ENCODE results near the gene DCUN1D4. TPM values are rescaled to one million over a fixed set of nuclear protein-coding genes. Genes with fewer than 3 reads are reported as not detected.

The DCUN1D4 gene
- total RNA-seq, 1 donor = 60.4 TPM

DNA sequence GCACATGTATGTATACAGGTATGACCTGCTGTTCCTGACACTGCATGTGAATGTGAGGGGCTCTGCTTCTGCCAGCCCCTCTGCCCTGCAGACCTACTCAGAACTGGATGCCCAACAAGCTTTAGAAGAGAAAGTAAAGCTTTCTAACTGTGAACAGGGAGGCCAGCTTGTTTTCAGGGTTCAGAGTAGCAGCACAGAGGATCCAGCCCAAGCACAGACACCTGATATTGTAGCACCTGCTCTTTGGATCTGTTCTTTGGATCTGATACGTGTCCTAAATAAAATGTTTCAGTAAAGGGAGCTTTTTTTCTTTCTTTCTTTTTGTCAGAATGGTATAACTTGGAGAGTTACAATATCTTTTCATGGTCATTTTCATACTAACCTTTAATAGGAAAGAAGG is 19.2 kb downstream of the DCUN1D4 start:
- Histone ChIP-seq H3K79me2 (ENCODE audit: insufficient read depth, low read length) (peaks cover 57% of the 10 kb centered on the region), H4K20me1 (ENCODE audit: insufficient read depth, low read length) (peaks cover 10% of the 10 kb centered on the region)
- TF ChIP-seq, protein P1, sequence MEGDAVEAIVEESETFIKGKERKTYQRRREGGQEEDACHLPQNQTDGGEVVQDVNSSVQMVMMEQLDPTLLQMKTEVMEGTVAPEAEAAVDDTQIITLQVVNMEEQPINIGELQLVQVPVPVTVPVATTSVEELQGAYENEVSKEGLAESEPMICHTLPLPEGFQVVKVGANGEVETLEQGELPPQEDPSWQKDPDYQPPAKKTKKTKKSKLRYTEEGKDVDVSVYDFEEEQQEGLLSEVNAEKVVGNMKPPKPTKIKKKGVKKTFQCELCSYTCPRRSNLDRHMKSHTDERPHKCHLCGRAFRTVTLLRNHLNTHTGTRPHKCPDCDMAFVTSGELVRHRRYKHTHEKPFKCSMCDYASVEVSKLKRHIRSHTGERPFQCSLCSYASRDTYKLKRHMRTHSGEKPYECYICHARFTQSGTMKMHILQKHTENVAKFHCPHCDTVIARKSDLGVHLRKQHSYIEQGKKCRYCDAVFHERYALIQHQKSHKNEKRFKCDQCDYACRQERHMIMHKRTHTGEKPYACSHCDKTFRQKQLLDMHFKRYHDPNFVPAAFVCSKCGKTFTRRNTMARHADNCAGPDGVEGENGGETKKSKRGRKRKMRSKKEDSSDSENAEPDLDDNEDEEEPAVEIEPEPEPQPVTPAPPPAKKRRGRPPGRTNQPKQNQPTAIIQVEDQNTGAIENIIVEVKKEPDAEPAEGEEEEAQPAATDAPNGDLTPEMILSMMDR (IDR thresholded peaks at IDR 0.05; ENCODE audit: extremely low read depth, low read depth, low read length) = no peak

DNA sequence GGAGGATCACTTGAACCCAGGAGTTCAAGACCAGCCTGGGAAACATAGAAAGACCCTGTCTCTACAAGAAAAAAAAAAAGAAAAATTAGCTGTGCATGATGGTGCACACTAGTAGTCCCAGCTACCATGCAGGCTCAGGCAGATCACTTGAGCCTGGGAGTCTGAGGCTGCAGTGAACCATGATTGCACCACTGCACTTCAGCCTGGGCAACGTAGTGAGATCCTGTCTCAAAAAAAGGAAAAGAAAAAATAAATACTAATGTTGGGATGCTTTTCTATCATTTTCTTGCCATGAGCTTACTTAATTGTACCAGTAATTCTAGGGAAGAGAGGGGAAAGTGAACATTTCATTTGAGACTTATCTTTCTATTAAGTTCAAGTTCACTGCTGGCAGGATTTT is 19.8 kb downstream of the DCUN1D4 start:
- no peak overlapping the region for H2AFZ ChIP-seq (ENCODE audit: low read length)
- DNase-seq (ENCODE audit: insufficient read length, low spot score, missing footprints) = no peak
- no peaks in the 10 kb centered on the region for H3K4me1 ChIP-seq (ENCODE audit: insufficient read depth, low read length)
- no peak overlapping the region for H3K4me2 ChIP-seq (ENCODE audit: insufficient read depth, low read length)
- TF ChIP-seq, protein P1 (IDR thresholded peaks at IDR 0.05; ENCODE audit: extremely low read depth, low read depth, low read length) = no peak
- H3K36me3 ChIP-seq (ENCODE audit: insufficient read depth, low read length) = peaks cover 34% of the 10 kb centered on the region
- no peaks in the 10 kb centered on the region for H3K27me3 ChIP-seq (ENCODE audit: insufficient read depth, low read length)
- no peak overlapping the region for H3K4me3 ChIP-seq (ENCODE audit: insufficient read depth, low read length)
- peaks cover 10% of the 10 kb centered on the region for H4K20me1 ChIP-seq (ENCODE audit: insufficient read depth, low read length)
- no peak overlapping the region for H3K27ac ChIP-seq (ENCODE audit: low read depth, low read length)
- peaks cover 51% of the 10 kb centered on the region for H3K79me2 ChIP-seq (ENCODE audit: insufficient read depth, low read length)
- H3K9me3 ChIP-seq (ENCODE audit: low read depth, low read length) = no peaks in the 10 kb centered on the region

More for the DNA sequence above, 19.2 kb downstream of the DCUN1D4 start:
- H3K4me2 ChIP-seq (ENCODE audit: insufficient read depth, low read length) = no peak overlapping the region
- H3K9me3 ChIP-seq (ENCODE audit: low read depth, low read length) = no peaks in the 10 kb centered on the region
- H3K4me3 ChIP-seq (ENCODE audit: insufficient read depth, low read length) = no peak overlapping the region
- no peaks in the 10 kb centered on the region for H3K27me3 ChIP-seq (ENCODE audit: insufficient read depth, low read length)
- H3K27ac ChIP-seq (ENCODE audit: low read depth, low read length) = no peak overlapping the region
- H3K36me3 ChIP-seq (ENCODE audit: insufficient read depth, low read length) = peaks cover 28% of the 10 kb centered on the region
- no peaks in the 10 kb centered on the region for H3K4me1 ChIP-seq (ENCODE audit: insufficient read depth, low read length)
- DNase-seq (ENCODE audit: insufficient read length, low spot score, missing footprints) = no peak
- H2AFZ ChIP-seq (ENCODE audit: low read length) = no peak overlapping the region

DNA sequence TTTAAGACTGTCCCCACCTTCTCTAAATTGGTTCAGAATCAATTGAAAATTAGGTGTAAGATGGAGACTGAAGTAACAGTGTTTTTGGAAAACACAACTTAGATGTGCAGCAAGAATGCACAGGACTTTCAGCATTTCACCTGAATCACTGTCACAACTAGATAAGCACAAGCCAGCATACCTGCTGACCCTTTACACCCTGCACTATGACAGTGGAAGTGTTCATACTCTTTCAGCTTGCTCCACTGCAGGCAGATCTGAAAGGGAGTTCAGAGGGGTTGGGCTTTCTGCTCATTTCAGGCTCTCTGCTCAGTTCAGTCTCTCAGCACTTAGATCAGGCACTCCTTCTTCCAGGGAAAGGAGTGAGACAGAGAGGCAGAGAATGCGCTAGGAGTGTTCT is 22.8 kb downstream of the DCUN1D4 start:
- H4K20me1 ChIP-seq (ENCODE audit: insufficient read depth, low read length) = peaks cover 3% of the 10 kb centered on the region
- TF ChIP-seq, protein P1 (IDR thresholded peaks at IDR 0.05; ENCODE audit: extremely low read depth, low read depth, low read length) = no peak
- no peak overlapping the region for H3K27ac ChIP-seq (ENCODE audit: low read depth, low read length)
- H3K9me3 ChIP-seq (ENCODE audit: low read depth, low read length) = no peaks in the 10 kb centered on the region
- H3K4me2 ChIP-seq (ENCODE audit: insufficient read depth, low read length) = no peak overlapping the region
- no peak for DNase-seq (ENCODE audit: insufficient read length, low spot score, missing footprints)
- H3K36me3 ChIP-seq (ENCODE audit: insufficient read depth, low read length) = peaks cover 40% of the 10 kb centered on the region
- peaks cover 22% of the 10 kb centered on the region for H3K79me2 ChIP-seq (ENCODE audit: insufficient read depth, low read length)
- H3K27me3 ChIP-seq (ENCODE audit: insufficient read depth, low read length) = no peaks in the 10 kb centered on the region
- H2AFZ ChIP-seq (ENCODE audit: low read length) = no peak overlapping the region
- H3K4me1 ChIP-seq (ENCODE audit: insufficient read depth, low read length) = peaks cover 25% of the 10 kb centered on the region
- H3K4me3 ChIP-seq (ENCODE audit: insufficient read depth, low read length) = no peak overlapping the region

DNA sequence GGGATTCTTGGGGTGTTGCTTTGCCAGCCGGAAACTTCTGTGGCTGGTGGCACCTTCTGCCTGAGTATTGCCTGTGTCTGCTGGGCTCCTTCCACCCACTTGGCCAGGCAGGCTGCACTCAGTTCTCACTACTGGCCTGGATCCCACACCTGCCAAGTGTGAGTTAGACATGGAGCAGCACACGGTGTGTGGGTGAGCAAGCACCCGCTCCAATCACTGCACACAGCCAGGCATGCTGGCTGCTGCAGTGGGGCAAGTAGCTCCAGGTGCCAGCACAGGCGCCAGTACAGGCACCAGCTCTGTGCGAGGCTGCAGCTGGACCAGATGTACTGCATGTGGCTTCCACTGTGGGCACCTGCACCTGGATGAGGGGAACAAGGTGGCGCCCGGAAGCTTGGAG is 23.9 kb downstream of the DCUN1D4 start:
- H3K79me2 ChIP-seq (ENCODE audit: insufficient read depth, low read length) = peaks cover 18% of the 10 kb centered on the region
- TF ChIP-seq, protein P1 (IDR thresholded peaks at IDR 0.05; ENCODE audit: extremely low read depth, low read depth, low read length) = no peak
- H3K4me2 ChIP-seq (ENCODE audit: insufficient read depth, low read length) = no peak overlapping the region

More for the DNA sequence above, 23.9 kb downstream of the DCUN1D4 start:
- no peak overlapping the region for H3K4me3 ChIP-seq (ENCODE audit: insufficient read depth, low read length)
- no peak overlapping the region for H2AFZ ChIP-seq (ENCODE audit: low read length)
- no peaks in the 10 kb centered on the region for H3K27me3 ChIP-seq (ENCODE audit: insufficient read depth, low read length)
- peaks cover 4% of the 10 kb centered on the region for H4K20me1 ChIP-seq (ENCODE audit: insufficient read depth, low read length)
- H3K27ac ChIP-seq (ENCODE audit: low read depth, low read length) = no peak overlapping the region
- DNase-seq (ENCODE audit: insufficient read length, low spot score, missing footprints) = no peak
- H3K4me1 ChIP-seq (ENCODE audit: insufficient read depth, low read length) = peaks cover 27% of the 10 kb centered on the region
- peaks cover 51% of the 10 kb centered on the region for H3K36me3 ChIP-seq (ENCODE audit: insufficient read depth, low read length)
- no peaks in the 10 kb centered on the region for H3K9me3 ChIP-seq (ENCODE audit: low read depth, low read length)

All from osteoblast (primary cell).